ENCODE measurements around the gene DGKZ. TPM values are rescaled to one million over a fixed set of nuclear protein-coding genes. Genes with fewer than 3 reads are reported as not detected.

DGKZ gene
- total and polyA plus RNA-seq, 2 donors (not counting 3 experiments of a cell fraction or from before 2014, with no cell fraction given): 88.8 to 127 TPM

GRCh38 chr11:46387919-46388618 lies 40.8 kb downstream of the DGKZ start:
- no peaks in the 10 kb centered on the region for H3K9me1 ChIP-seq (replicated peaks; ENCODE audit: control insufficient read depth, extremely low read depth, insufficient read depth, low read length)
- no peak overlapping the region for H3K4me2 ChIP-seq (ENCODE audit: insufficient read depth, low read length)
- no TSS peak for BruUV-seq (replicated peaks)
- FAIRE-seq (no peak), DNase-seq (ENCODE audit: low read depth, low spot score) (no peak)
- no peaks in the 10 kb centered on the region for H4K20me1 ChIP-seq (replicated peaks; ENCODE audit: control insufficient read depth, extremely low read depth, insufficient read depth, low read length)
- dilution Hi-C loops (cut with MboI; ENCODE audit: extremely low pct_ligation_motif_present, low sequenced_read_pairs): no loop called here
- ChIA-PET POLR2A (no interaction called here), CTCF (interaction anchor here (0.8 to 7.2 kb wide), 22 partner anchors 10 to 230 kb away, joined by 3 to 99 read pairs (median 4); partner anchors contain the start of genes ATG13 and DGKZ)
- H3K79me2 ChIP-seq (ENCODE audit: control insufficient read depth, insufficient read depth, low read length): no peaks in the 10 kb centered on the region
- H3K9ac ChIP-seq (replicated peaks; ENCODE audit: extremely low read depth, insufficient read depth, low read length): no peak overlapping the region
- intact Hi-C loops (cut with micrococcal nuclease): loop anchor here (2.0 kb wide), 2 partner anchors 229 to 313 kb away; partner anchors contain the start of genes ARHGAP1, ATG13, HARBI1 and ZNF408
- TF ChIP-seq MYC (IDR thresholded peaks at IDR 0.05; ENCODE audit: low read depth, low read length) (no peak), FOS (IDR thresholded peaks at IDR 0.05; ENCODE audit: borderline replicate concordance, insufficient read depth, low read length) (no peak), GATA2 (IDR thresholded peaks at IDR 0.05; ENCODE audit: insufficient read depth, insufficient read length, low read depth, low read length) (no peak), JUN (IDR thresholded peaks at IDR 0.05; ENCODE audit: borderline replicate concordance, insufficient read depth, insufficient read length, low read depth) (no peak), MAX (IDR thresholded peaks at IDR 0.05; ENCODE audit: insufficient read depth, insufficient read length) (no peak), EZH2 (IDR thresholded peaks at IDR 0.05; ENCODE audit: borderline replicate concordance, low read depth, low read length, severe bottlenecking) (peak; percentile 9)
- H3K4me3 ChIP-seq (replicated peaks in 1 of 3; ENCODE audit: insufficient read depth in 1 of 3, low read depth in 1 of 3, low read length in 3 of 3): no peak overlapping the region
- H3K27ac ChIP-seq (ENCODE audit: insufficient read depth, low read depth, low read length): no peak overlapping the region
- peaks cover 3% of the 10 kb centered on the region for H3K4me1 ChIP-seq (ENCODE audit: control insufficient read depth, extremely low read depth, insufficient read depth, low read length)
- H3K27me3 ChIP-seq (ENCODE audit: control insufficient read depth in 2 of 2, insufficient read depth in 2 of 2, low read length in 2 of 2): peaks cover 23 to 35% of the 10 kb centered on the region in 2 experiments
- no peak overlapping the region for H2AFZ ChIP-seq (ENCODE audit: low read depth, low read length)
- no peaks in the 10 kb centered on the region for H3K9me3 ChIP-seq (replicated peaks; ENCODE audit: control insufficient read depth, insufficient read depth, low read length)
- no peaks in the 10 kb centered on the region for H3K36me3 ChIP-seq (ENCODE audit: control insufficient read depth in 2 of 2, extremely low read depth in 1 of 2, insufficient read depth in 2 of 2, low read length in 2 of 2)
